ENCODE measurements around the gene SYNGR1.

The SYNGR1 gene

DNA sequence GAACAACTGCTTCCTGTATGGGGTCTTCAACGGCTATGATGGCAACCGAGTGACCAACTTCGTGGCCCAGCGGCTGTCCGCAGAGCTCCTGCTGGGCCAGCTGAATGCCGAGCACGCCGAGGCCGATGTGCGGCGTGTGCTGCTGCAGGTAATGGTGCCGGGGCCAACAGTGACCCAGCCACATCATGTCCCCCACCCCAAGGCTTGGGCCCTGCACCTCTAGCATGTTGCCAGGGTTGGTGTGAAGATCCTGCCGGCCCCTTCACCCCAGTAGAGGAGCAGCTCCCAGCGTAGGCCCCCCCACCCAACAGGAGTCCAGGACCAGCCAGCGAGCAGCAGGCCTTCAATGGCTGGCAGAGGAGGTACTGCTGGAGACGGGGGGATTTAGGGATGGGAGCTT, 65.7 kb downstream of the SYNGR1 start:
- H3K27me3 ChIP-seq, result no peaks in the 10 kb centered on the region
- H3K4me1 ChIP-seq (ENCODE audit: control insufficient read depth in 1 of 2, insufficient read depth in 1 of 2, low read depth in 1 of 2, low read length in 1 of 2), result peaks cover 24 to 29% of the 10 kb centered on the region in 2 experiments
- TF ChIP-seq, protein P1, sequence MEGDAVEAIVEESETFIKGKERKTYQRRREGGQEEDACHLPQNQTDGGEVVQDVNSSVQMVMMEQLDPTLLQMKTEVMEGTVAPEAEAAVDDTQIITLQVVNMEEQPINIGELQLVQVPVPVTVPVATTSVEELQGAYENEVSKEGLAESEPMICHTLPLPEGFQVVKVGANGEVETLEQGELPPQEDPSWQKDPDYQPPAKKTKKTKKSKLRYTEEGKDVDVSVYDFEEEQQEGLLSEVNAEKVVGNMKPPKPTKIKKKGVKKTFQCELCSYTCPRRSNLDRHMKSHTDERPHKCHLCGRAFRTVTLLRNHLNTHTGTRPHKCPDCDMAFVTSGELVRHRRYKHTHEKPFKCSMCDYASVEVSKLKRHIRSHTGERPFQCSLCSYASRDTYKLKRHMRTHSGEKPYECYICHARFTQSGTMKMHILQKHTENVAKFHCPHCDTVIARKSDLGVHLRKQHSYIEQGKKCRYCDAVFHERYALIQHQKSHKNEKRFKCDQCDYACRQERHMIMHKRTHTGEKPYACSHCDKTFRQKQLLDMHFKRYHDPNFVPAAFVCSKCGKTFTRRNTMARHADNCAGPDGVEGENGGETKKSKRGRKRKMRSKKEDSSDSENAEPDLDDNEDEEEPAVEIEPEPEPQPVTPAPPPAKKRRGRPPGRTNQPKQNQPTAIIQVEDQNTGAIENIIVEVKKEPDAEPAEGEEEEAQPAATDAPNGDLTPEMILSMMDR (IDR thresholded peaks at IDR 0.05), result no peak
- no peaks in the 10 kb centered on the region for H3K9me3 ChIP-seq
- H3K27ac ChIP-seq, result no peak overlapping the region
- peaks cover 56% of the 10 kb centered on the region for H3K36me3 ChIP-seq
- H3K4me3 ChIP-seq (ENCODE audit: low read depth in 1 of 2, low read length in 1 of 2), result no peak overlapping the region

DNA sequence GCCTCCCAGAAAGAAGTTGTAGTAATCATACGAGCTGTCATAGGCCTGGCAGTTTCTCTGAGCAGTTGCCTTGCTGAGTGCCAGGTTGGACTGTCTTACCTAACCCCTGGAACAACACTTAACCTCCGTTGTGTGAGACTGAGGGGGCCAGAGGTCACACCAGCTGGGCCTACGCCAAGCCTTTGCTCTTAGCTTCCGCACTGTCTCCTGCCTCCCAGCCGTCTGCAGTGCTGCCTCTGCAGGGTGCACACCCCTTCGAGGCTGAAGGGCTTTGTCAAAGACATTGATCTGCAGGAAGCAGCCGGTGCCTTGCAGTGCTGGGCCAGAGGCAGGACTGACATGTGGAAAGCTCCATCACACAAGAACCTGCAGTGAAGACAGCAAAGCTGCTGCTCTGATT, 66.5 kb downstream of the SYNGR1 start:
- Histone ChIP-seq H3K36me3 (peaks cover 64% of the 10 kb centered on the region), H3K9me3 (no peaks in the 10 kb centered on the region), H3K27ac (no peak overlapping the region), H3K27me3 (no peaks in the 10 kb centered on the region), H3K4me1 (ENCODE audit: control insufficient read depth in 1 of 2, insufficient read depth in 1 of 2, low read depth in 1 of 2, low read length in 1 of 2) (peaks cover 22 to 24% of the 10 kb centered on the region in 2 experiments), H3K4me3 (ENCODE audit: low read depth in 1 of 2, low read length in 1 of 2) (no peak overlapping the region)
- TF ChIP-seq, protein P1 (IDR thresholded peaks at IDR 0.05), result no peak

DNA sequence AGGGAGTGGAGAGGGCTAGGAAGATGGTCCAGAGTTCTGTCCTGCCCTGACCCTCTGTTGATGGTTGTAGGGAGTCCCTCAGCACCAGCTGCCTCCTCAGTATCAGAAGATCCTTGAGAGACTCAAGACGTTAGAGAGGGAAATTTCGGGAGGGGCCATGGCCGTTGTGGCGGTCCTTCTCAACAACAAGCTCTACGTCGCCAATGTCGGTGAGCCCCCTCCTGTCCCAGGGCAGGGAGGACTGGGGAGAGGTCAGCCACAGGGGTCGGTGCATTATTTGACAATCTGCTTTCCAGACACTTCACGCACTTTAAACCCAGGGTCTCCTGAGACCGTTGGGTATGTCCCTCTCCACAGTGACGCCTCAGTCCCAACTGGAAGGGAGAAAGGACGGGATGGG, 67.8 kb downstream of the SYNGR1 start:
- Histone ChIP-seq H3K9me3 (no peaks in the 10 kb centered on the region), H3K27ac (no peak overlapping the region), H3K27me3 (no peaks in the 10 kb centered on the region), H3K4me3 (ENCODE audit: low read depth in 1 of 2, low read length in 1 of 2) (no peak overlapping the region), H3K4me1 (ENCODE audit: control insufficient read depth in 1 of 2, insufficient read depth in 1 of 2, low read depth in 1 of 2, low read length in 1 of 2) (peaks cover 9 to 10% of the 10 kb centered on the region in 2 experiments), H3K36me3 (peaks cover 76% of the 10 kb centered on the region)
- TF ChIP-seq, protein P1 (IDR thresholded peaks at IDR 0.05), result no peak

GRCh38 chr22:39418696-39419095, 68.9 kb downstream of the SYNGR1 start:
- no peak overlapping the region for H3K4me3 ChIP-seq (ENCODE audit: low read depth in 1 of 2, low read length in 1 of 2)
- TF ChIP-seq, protein P1 (IDR thresholded peaks at IDR 0.05), result no peak
- H3K27me3 ChIP-seq, result no peaks in the 10 kb centered on the region
- H3K27ac ChIP-seq, result no peak overlapping the region
- H3K4me1 ChIP-seq (ENCODE audit: control insufficient read depth in 1 of 2, insufficient read depth in 1 of 2, low read depth in 1 of 2, low read length in 1 of 2), result no peaks in the 10 kb centered on the region
- no peaks in the 10 kb centered on the region for H3K9me3 ChIP-seq
- H3K36me3 ChIP-seq, result peaks cover 86% of the 10 kb centered on the region

DNA sequence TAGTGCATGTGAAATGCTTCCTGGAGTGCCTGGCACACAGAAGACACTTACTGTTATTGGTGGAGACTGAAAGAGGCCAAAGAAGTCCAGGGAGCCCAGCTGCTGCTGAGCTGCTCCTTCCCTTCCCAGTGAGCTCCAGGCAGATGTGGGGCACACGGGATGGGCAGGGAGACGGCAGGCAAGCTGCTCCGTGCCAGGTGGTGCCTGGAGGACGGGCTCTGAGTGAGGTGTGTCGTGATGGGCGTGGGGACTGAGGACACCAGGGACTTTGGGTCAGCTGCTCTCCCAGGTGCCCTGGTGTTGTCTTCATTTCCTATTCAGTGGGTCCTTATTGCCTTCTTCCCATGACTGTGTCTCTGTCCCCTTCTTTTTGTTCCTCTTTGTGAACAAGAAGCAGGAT, 69.3 kb downstream of the SYNGR1 start:
- H3K36me3 ChIP-seq, result peaks cover 90% of the 10 kb centered on the region

More for the DNA sequence above, 69.3 kb downstream of the SYNGR1 start:
- TF ChIP-seq, protein P1 (IDR thresholded peaks at IDR 0.05), result no peak
- Histone ChIP-seq H3K27ac (no peak overlapping the region), H3K4me1 (ENCODE audit: control insufficient read depth in 1 of 2, insufficient read depth in 1 of 2, low read depth in 1 of 2, low read length in 1 of 2) (no peaks in the 10 kb centered on the region), H3K27me3 (no peaks in the 10 kb centered on the region), H3K4me3 (ENCODE audit: low read depth in 1 of 2, low read length in 1 of 2) (no peak overlapping the region), H3K9me3 (no peaks in the 10 kb centered on the region)
